Right atrium auricular region (tissue), 2 donors: Measurements from ENCODE around the gene ZNF326. TPM values are rescaled to one million over a fixed set of nuclear protein-coding genes. Genes with fewer than 3 reads are reported as not detected.

ENCODE experiments used
- DNase-seq: peaks from one replicate; pipeline ENCODE4 v3.0.0-alpha.2; 2019; ENCODE audit warnings: low spot score
- H3K27ac ChIP-seq, 2 donors: fragments of 200-600 bp; sonication (generic); 1 replicate in 1 of 2; 2 replicates in 1 of 2; pipeline ENCODE4 v1.5.1; 2016 to 2019
- H3K27me3 ChIP-seq, 2 donors: fragments of 200-600 bp; sonication (generic); one replicate each; pipeline versions ENCODE4 v1.5.1 to v1.6.0; 2017 to 2019
- H3K36me3 ChIP-seq: fragments of 200-600 bp; sonication (generic); one replicate; pipeline ENCODE4 v1.5.1; 2016
- H3K4me1 ChIP-seq, 2 donors: fragments of 200-600 bp; sonication (generic); one replicate each; pipeline versions ENCODE4 v1.5.1 to v1.6.0; 2017 to 2019
- H3K4me3 ChIP-seq, 2 donors: fragments of 200-600 bp; sonication (generic); 1 replicate in 1 of 2; 2 replicates in 1 of 2; pipeline ENCODE4 v1.5.1; 2017 to 2019; ENCODE audit warnings: mild to moderate bottlenecking in 1 of 2, moderate library complexity in 1 of 2
- H3K9me3 ChIP-seq, 2 donors: fragments of 200-600 bp; sonication (generic); one replicate each; pipeline ENCODE4 v1.5.1; 2019
- total RNA-seq, 2 donors: library from RNA; depleted of rRNA; stranded (reverse); fragments of >200 nt; gene quantifications; one replicate each; pipeline ENCODE4 v1.1.0, GENCODE V29; 2016
- TF ChIP-seq, protein P1 (sequence below), 2 donors: fragments of 200-600 bp; sonication (generic); IDR thresholded peaks; one replicate each; pipeline ENCODE4 v1.5.1; 2019; ENCODE audit warnings: antibody characterized with exemption in 2 of 2

The ZNF326 gene, protein sequence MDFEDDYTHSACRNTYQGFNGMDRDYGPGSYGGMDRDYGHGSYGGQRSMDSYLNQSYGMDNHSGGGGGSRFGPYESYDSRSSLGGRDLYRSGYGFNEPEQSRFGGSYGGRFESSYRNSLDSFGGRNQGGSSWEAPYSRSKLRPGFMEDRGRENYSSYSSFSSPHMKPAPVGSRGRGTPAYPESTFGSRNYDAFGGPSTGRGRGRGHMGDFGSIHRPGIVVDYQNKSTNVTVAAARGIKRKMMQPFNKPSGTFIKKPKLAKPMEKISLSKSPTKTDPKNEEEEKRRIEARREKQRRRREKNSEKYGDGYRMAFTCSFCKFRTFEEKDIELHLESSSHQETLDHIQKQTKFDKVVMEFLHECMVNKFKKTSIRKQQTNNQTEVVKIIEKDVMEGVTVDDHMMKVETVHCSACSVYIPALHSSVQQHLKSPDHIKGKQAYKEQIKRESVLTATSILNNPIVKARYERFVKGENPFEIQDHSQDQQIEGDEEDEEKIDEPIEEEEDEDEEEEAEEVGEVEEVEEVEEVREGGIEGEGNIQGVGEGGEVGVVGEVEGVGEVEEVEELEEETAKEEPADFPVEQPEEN
- total RNA-seq: 1 to 10 TPM; 5.3 to 7.3 TPM

DNA sequence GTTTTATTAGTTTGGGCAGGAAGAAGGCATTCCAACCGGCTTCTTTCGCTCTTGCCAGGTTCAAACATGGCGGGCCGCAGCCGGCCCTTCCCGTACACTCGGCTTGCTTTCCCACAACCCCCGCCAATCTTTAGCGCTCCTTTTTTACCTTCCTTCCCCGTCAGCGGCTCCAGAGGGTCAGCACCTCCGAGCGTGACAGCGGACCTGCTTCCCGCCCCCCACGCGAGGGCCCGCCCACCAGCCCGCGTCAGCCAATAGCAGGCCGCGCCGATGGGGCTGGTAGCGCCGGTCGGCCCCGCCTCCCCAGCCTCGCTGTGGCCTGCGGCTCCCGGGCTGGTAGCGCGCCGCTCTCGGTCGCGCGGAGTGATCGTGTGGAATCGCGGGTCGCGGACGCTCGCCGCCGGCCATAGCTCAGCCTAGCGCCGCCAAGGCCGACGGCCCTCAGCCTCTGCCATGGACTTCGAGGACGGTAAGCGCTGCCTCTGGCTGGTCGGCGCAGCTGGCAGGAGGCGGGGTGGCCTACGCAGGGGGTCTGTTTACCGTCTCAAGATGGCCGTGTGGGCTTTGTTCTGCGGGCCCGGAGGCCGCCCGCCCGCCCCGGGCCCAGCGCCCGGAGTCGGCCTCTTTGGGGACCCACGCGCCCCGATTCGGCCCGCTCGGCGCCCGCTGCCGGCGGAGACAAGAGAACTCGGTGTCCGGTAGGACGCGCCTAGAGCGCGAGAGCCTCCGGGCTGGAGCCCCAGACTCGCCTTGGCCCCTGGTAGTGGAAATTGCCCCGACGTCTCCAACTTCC, at the start of gene ZNF326:
TSS of gene ZNF326 (plus strand) at position 306 of the 793 bp plus-strand sequence. CDS start at position 454, 148 bp downstream.
- TF ChIP-seq, protein P1, sequence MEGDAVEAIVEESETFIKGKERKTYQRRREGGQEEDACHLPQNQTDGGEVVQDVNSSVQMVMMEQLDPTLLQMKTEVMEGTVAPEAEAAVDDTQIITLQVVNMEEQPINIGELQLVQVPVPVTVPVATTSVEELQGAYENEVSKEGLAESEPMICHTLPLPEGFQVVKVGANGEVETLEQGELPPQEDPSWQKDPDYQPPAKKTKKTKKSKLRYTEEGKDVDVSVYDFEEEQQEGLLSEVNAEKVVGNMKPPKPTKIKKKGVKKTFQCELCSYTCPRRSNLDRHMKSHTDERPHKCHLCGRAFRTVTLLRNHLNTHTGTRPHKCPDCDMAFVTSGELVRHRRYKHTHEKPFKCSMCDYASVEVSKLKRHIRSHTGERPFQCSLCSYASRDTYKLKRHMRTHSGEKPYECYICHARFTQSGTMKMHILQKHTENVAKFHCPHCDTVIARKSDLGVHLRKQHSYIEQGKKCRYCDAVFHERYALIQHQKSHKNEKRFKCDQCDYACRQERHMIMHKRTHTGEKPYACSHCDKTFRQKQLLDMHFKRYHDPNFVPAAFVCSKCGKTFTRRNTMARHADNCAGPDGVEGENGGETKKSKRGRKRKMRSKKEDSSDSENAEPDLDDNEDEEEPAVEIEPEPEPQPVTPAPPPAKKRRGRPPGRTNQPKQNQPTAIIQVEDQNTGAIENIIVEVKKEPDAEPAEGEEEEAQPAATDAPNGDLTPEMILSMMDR (IDR thresholded peaks at IDR 0.05): no peak
- H3K9me3 ChIP-seq: no peaks in the 10 kb centered on the region
- H3K4me1 ChIP-seq: peaks cover 0 to 25% of the 10 kb centered on the region in 2 donors
- peak; percentile 93 for DNase-seq
- H3K4me3 ChIP-seq: peak within 1 kb of the TSS; percentile 80 to 89
- no peaks in the 10 kb centered on the region for H3K27me3 ChIP-seq
- peak within 1 kb of the TSS; percentile 97 to 98 for H3K27ac ChIP-seq
- H3K36me3 ChIP-seq: no peaks in the 10 kb centered on the region

DNA sequence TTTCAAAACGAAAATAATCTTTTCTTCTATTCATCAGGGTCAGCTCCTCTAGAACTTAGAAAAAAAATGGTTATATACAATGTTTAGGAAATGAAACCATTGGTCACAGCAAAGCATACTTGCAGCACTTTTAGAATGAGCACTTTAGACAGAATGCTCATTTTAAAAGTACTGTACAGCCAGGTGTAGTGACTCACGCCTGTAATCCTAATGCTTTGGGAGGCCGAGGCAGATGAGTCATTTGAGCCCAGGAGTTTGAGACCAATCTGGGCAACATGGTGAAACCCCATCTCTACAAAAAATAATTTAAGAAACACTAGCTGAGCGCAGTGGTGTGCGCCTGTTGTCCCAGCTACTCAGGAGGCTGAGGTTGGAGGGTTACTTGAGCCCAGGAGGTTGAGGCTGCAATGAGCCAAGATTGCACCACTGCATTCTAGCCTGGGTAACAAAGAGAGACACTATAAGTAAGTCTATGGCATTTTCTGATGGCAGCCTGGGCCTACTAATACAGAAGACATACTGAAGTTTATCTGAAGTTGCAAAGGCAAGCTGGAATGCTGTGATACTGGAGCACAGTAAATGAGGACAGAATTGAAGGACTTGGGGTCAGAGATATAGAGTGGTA, 48.9 kb upstream of the ZNF326 start:
- no peaks in the 10 kb centered on the region for H3K36me3 ChIP-seq
- H3K27ac ChIP-seq: no peak overlapping the region
- no peaks in the 10 kb centered on the region for H3K27me3 ChIP-seq
- DNase-seq: no peak
- H3K9me3 ChIP-seq: no peaks in the 10 kb centered on the region
- no peak overlapping the region for H3K4me3 ChIP-seq
- TF ChIP-seq, protein P1 (IDR thresholded peaks at IDR 0.05): no peak
- H3K4me1 ChIP-seq: peaks cover 0 to 13% of the 10 kb centered on the region in 2 donors

DNA sequence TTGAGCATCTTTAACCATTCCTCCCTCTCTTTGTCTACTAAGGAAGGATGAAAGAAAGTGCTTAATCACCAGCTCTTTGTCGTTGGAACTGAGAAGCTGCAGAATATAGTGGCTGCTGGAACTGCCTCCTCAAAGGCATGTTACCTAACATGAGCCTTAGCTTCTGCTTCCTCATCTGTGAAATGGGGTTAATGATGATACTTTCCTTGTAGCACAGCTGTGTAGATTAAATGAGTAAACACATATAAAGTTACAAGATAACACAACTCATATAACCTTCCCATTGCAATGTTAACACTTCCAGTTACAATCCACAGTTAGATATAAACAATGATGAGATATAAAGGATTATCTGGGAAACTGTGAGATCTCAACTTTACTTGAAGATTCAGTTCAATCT, 48.4 kb upstream of the ZNF326 start:
- Histone ChIP-seq H3K27ac (no peak overlapping the region), H3K4me1 (peaks cover 0 to 13% of the 10 kb centered on the region in 2 donors), H3K9me3 (no peaks in the 10 kb centered on the region), H3K4me3 (no peak overlapping the region), H3K36me3 (no peaks in the 10 kb centered on the region), H3K27me3 (no peaks in the 10 kb centered on the region)
- TF ChIP-seq, protein P1 (IDR thresholded peaks at IDR 0.05): no peak
- no peak for DNase-seq

DNA sequence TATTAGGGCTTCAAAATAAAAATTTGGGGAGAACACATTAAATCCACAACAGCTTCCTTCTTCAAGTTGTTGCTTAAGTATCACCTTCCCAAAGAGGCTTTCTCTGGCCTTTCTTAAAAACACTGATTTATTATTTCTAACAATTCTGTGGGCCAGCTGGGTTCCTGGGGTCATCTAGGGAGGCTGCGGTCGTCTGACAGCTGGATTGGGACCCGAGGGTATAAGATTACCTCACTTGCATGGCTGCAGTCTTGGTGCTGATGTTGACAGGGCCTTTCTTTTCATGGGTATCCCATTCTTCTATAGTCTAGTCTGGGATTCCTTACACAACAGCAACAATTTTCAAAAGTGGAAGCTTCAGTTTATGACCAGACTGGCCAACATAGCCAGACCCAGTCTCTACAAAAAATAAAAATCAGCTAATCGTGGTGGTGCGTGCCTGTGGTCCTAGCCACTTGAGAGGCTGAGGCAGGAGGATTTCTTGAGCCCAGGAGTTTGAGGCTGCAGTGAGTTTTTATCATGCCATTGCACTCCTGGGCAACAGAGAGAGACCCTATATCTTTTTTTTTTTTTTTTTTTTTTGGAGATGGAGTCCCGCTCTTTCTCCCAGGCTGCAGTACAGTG, 46.1 kb upstream of the ZNF326 start:
- no peak overlapping the region for H3K4me3 ChIP-seq
- DNase-seq: no peak
- H3K4me1 ChIP-seq: no peaks in the 10 kb centered on the region
- H3K27me3 ChIP-seq: no peaks in the 10 kb centered on the region
- no peaks in the 10 kb centered on the region for H3K9me3 ChIP-seq
- no peaks in the 10 kb centered on the region for H3K36me3 ChIP-seq
- TF ChIP-seq, protein P1 (IDR thresholded peaks at IDR 0.05): no peak
- H3K27ac ChIP-seq: no peak overlapping the region

DNA sequence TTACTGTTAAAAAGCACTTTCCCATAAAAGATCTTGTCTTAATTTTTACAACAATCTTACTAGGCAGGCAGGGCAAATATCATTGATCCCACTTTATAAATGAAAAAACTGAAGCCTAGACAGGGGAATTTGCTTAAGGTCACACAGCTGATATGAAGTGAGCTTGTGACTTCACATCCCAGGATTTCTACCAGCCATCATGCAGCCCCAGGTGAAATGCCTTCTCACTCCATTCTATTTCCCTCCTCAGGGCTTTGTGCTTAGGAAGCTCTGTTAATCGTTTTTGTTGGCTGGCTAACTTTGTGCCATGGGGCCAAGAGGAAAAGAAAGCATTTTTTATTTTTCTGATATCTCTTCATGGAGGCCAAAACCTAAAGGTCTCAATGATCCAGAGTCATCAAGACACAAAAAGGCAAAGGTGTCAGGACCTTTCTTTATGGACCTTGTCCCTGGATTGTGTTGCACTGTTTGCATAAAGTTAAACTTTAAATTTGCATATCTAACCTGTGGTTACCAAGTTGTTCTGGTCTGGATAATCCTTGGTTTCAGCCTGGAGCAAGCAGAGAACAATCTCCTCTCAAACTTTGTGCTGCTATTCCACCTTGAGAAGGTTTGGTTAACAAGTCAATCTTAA, 44.8 kb upstream of the ZNF326 start:
- Histone ChIP-seq H3K27ac (no peak overlapping the region), H3K9me3 (no peaks in the 10 kb centered on the region), H3K27me3 (no peaks in the 10 kb centered on the region), H3K4me3 (no peak overlapping the region), H3K4me1 (no peaks in the 10 kb centered on the region), H3K36me3 (no peaks in the 10 kb centered on the region)
- DNase-seq: no peak
- TF ChIP-seq, protein P1 (IDR thresholded peaks at IDR 0.05): no peak
